Measurements from ENCODE around the gene PSAP. TPM values are rescaled to one million over a fixed set of nuclear protein-coding genes. Genes with fewer than 3 reads are reported as not detected.
A peak's percentile ranks its signal among the peaks of the same experiment; 100 is the strongest.

PSAP gene
- total and polyA plus RNA-seq, 2 donors from 2014 or later, result 1,082 to 1,249 TPM

- TF ChIP-seq CTCF (IDR thresholded peaks at IDR 0.05; ENCODE audit: borderline replicate concordance, extremely low read depth, insufficient read depth), result no peak
- no peak overlapping the region for H3K4me3 ChIP-seq (ENCODE audit: low read length in 3 of 3)
- no peaks in the 10 kb centered on the region for H3K9me3 ChIP-seq (ENCODE audit: control insufficient read depth in 2 of 3, insufficient read depth in 1 of 3, low read length in 3 of 3)
- H3K4me1 ChIP-seq (ENCODE audit: control insufficient read depth in 2 of 3, insufficient read depth in 2 of 3, low read depth in 1 of 3, low read length in 3 of 3), result peaks cover 0 to 18% (median 0%) of the 10 kb centered on the region in 3 donors
- DNase-seq, result peak in 1 of 5 donors; percentile 22
- H3K27ac ChIP-seq (ENCODE audit: low read depth in 2 of 2, low read length in 2 of 2), result no peak overlapping the region
- H3K27me3 ChIP-seq (ENCODE audit: control insufficient read depth, insufficient read depth, low read length), result no peaks in the 10 kb centered on the region
- no peak for FAIRE-seq
- no peaks in the 10 kb centered on the region for H3K36me3 ChIP-seq (ENCODE audit: control insufficient read depth in 2 of 3, insufficient read depth in 3 of 3, low read length in 3 of 3)
- no peak overlapping the region for H3K9ac ChIP-seq (ENCODE audit: low read length in 3 of 3)
- intact Hi-C loops (cut with DNase I), result no loop called here
Measured at GRCh38 chr10:71778071-71778825, 72.8 kb downstream of the PSAP start.

- peak in 1 of 5 donors; percentile 18 for DNase-seq
- TF ChIP-seq CTCF (IDR thresholded peaks at IDR 0.05; ENCODE audit: borderline replicate concordance, extremely low read depth, insufficient read depth), result no peak
- H3K4me1 ChIP-seq (ENCODE audit: control insufficient read depth in 2 of 3, insufficient read depth in 2 of 3, low read depth in 1 of 3, low read length in 3 of 3), result peaks cover 0 to 23% (median 7%) of the 10 kb centered on the region in 3 donors
- H3K36me3 ChIP-seq (ENCODE audit: control insufficient read depth in 2 of 3, insufficient read depth in 3 of 3, low read length in 3 of 3), result no peaks in the 10 kb centered on the region
- H3K9me3 ChIP-seq (ENCODE audit: control insufficient read depth in 2 of 3, insufficient read depth in 1 of 3, low read length in 3 of 3), result no peaks in the 10 kb centered on the region
- no peaks in the 10 kb centered on the region for H3K27me3 ChIP-seq (ENCODE audit: control insufficient read depth, insufficient read depth, low read length)
- H3K4me3 ChIP-seq (ENCODE audit: low read length in 3 of 3), result no peak overlapping the region
- intact Hi-C loops (cut with DNase I), result no loop called here
- no peak overlapping the region for H3K9ac ChIP-seq (ENCODE audit: low read length in 3 of 3)
- H3K27ac ChIP-seq (ENCODE audit: low read depth in 2 of 2, low read length in 2 of 2), result no peak overlapping the region
- no peak for FAIRE-seq
Measured at GRCh38 chr10:71777213-71777985, 73.7 kb downstream of the PSAP start.

GRCh38 chr10:71776481-71776925 is 74.5 kb downstream of the PSAP start:
- Histone ChIP-seq H3K36me3 (ENCODE audit: control insufficient read depth in 2 of 3, insufficient read depth in 3 of 3, low read length in 3 of 3) (no peaks in the 10 kb centered on the region), H3K27me3 (ENCODE audit: control insufficient read depth, insufficient read depth, low read length) (no peaks in the 10 kb centered on the region), H3K9ac (ENCODE audit: low read length in 3 of 3) (no peak overlapping the region), H3K4me3 (ENCODE audit: low read length in 3 of 3) (no peak overlapping the region), H3K4me1 (ENCODE audit: control insufficient read depth in 2 of 3, insufficient read depth in 2 of 3, low read depth in 1 of 3, low read length in 3 of 3) (peaks cover 0 to 30% (median 7%) of the 10 kb centered on the region in 3 donors), H3K9me3 (ENCODE audit: control insufficient read depth in 2 of 3, insufficient read depth in 1 of 3, low read length in 3 of 3) (no peaks in the 10 kb centered on the region), H3K27ac (ENCODE audit: low read depth in 2 of 2, low read length in 2 of 2) (no peak overlapping the region)
- TF ChIP-seq CTCF (IDR thresholded peaks at IDR 0.05; ENCODE audit: borderline replicate concordance, extremely low read depth, insufficient read depth), result no peak
- intact Hi-C loops (cut with DNase I), result no loop called here
- DNase-seq (peak in 1 of 5 donors; percentile 33), FAIRE-seq (no peak)

Measured in kidney (tissue), 14 donors.